ENCODE data around the gene UBR7. TPM values are rescaled to one million over a fixed set of nuclear protein-coding genes. Genes with fewer than 3 reads are reported as not detected.

The UBR7 gene
- total RNA-seq, 1 donor from 2014 or later: 16.6 TPM

DNA sequence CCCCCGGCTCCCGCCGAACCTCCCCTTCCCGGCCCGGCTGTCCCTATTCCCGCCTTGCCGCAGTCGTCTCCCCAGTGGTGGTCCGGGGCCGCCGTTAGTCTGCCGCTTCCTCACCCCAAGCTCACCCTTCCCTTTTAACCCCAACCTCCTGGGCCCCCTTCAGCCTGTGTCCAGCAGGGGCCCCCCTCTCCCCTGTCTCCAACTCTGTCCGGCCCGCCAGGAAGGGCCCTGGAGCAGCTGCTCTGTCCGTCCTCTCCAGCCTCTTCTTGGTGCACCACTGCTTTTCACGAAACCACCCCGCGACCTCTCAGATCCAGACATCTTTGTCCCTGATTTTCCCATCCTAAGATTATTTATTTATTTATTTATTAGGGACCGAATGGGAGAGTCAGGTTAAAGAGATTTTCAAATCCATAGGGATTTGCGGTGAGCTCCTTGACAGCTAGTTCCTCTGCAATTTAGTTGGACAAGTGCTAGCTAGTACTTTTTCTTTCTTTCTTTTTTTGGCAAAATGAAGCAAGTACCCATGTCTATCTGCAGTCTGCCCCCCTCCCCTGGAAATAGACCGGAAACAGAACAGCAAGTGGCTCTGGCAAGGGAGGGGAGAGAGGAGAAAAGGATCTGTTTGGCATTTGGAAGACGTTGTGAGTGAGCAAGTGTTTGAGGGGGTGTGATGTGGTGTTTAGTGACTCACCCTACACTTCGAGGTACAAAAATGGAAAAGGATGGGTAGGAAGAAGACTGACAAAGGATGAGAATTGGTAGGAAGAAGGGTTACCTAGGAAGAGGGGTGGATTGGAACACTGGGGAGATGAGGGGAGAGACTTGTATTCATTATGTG is 632 bp downstream of the UBR7 start:
- peak overlapping the region; percentile 99 for H3K4me3 Mint-ChIP-seq (ENCODE audit: unreplicated experiment)
- no peak for DNase-seq (ENCODE audit: low spot score)
- H3K4me1 Mint-ChIP-seq (ENCODE audit: low read depth): peaks cover 35% of the 10 kb centered on the region
- H3K36me3 Mint-ChIP-seq (ENCODE audit: low read depth): peaks cover 2% of the 10 kb centered on the region
- TF ChIP-seq, protein P1, sequence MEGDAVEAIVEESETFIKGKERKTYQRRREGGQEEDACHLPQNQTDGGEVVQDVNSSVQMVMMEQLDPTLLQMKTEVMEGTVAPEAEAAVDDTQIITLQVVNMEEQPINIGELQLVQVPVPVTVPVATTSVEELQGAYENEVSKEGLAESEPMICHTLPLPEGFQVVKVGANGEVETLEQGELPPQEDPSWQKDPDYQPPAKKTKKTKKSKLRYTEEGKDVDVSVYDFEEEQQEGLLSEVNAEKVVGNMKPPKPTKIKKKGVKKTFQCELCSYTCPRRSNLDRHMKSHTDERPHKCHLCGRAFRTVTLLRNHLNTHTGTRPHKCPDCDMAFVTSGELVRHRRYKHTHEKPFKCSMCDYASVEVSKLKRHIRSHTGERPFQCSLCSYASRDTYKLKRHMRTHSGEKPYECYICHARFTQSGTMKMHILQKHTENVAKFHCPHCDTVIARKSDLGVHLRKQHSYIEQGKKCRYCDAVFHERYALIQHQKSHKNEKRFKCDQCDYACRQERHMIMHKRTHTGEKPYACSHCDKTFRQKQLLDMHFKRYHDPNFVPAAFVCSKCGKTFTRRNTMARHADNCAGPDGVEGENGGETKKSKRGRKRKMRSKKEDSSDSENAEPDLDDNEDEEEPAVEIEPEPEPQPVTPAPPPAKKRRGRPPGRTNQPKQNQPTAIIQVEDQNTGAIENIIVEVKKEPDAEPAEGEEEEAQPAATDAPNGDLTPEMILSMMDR (IDR thresholded peaks at IDR 0.05): peak; percentile 80
- H3K9me3 Mint-ChIP-seq (ENCODE audit: low read depth): no peaks in the 10 kb centered on the region
- H3K27me3 Mint-ChIP-seq (ENCODE audit: low read depth): no peaks in the 10 kb centered on the region
- H3K27ac Mint-ChIP-seq (ENCODE audit: unreplicated experiment): peak overlapping the region; percentile 95

DNA sequence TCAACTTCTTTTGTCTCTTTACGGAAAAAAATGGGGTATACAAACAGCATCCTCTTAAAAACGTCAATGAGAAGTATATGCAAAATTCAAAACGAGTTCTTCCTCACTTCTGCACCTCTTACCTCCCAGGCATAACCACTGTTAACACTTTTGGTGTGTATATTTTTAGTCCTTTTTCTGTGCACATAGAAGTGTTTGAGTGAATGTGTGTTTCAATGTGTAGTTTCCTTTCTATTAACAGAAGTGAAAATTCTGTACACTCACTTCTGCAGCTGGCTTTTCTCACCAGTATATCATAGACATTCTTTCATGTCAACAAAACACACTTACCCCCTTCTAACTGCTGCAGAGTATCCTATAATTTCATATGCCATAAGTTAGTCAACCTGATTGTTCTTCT is 5.4 kb downstream of the UBR7 start:
- Mint-ChIP-seq H3K4me3 (ENCODE audit: unreplicated experiment) (no peak overlapping the region), H3K27me3 (ENCODE audit: low read depth) (no peaks in the 10 kb centered on the region), H3K36me3 (ENCODE audit: low read depth) (peaks cover 10% of the 10 kb centered on the region), H3K9me3 (ENCODE audit: low read depth) (no peaks in the 10 kb centered on the region), H3K4me1 (ENCODE audit: low read depth) (peaks cover 16% of the 10 kb centered on the region), H3K27ac (ENCODE audit: unreplicated experiment) (no peak overlapping the region)
- no peak for DNase-seq (ENCODE audit: low spot score)
- TF ChIP-seq, protein P1 (IDR thresholded peaks at IDR 0.05): no peak

DNA sequence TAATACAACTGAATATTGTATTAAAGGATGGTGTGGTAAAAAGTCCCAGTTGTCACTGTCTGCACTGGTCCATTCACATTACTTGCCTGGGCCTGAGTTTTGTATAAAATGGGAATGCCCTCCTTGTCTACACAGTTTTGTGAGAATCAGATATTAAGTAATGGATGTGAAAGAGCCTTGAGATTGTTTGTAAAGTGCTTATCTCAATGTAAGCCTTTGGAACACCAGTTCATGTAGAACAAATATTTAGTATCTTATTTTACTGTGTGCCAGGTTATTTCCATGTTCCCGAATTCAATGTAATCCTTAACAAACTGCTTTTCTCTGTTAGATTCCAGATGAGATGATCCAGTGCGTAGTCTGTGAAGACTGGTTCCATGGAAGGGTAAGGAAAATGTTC is 7.5 kb downstream of the UBR7 start:
- H3K27ac Mint-ChIP-seq (ENCODE audit: unreplicated experiment): no peak overlapping the region
- no peaks in the 10 kb centered on the region for H3K9me3 Mint-ChIP-seq (ENCODE audit: low read depth)
- H3K4me3 Mint-ChIP-seq (ENCODE audit: unreplicated experiment): no peak overlapping the region
- TF ChIP-seq, protein P1 (IDR thresholded peaks at IDR 0.05): no peak
- H3K4me1 Mint-ChIP-seq (ENCODE audit: low read depth): no peaks in the 10 kb centered on the region
- peaks cover 16% of the 10 kb centered on the region for H3K36me3 Mint-ChIP-seq (ENCODE audit: low read depth)
- H3K27me3 Mint-ChIP-seq (ENCODE audit: low read depth): no peaks in the 10 kb centered on the region
- DNase-seq (ENCODE audit: low spot score): no peak

DNA sequence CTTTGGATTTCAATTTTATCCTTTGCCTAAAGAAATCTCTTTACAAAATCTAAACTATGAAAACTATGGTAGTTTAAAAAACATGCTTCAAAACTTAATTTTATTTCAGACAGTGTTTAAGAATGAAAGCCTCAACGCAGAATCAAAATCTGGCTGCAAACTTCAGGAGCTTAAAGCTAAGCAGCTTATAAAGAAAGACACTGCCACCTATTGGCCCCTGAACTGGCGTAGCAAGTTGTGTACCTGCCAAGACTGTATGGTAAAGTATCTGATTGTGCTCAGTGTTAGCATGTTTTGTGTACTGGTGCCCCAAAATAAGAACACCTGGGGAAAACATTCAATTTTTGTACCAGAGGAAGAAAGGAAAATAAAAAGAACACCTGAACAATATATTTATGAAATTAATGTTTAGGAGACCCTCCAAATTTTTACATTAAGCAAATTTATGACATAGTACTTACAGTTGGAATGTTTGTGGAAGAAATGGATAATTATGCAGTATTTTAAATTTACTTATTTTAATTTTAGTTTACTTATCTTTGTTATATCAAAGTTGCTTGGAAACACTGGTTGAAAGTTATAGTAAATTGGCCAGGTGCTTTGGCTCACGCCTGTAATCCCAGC is 12.2 kb downstream of the UBR7 start:
- Mint-ChIP-seq H3K27ac (ENCODE audit: unreplicated experiment) (no peak overlapping the region), H3K4me3 (ENCODE audit: unreplicated experiment) (no peak overlapping the region), H3K4me1 (ENCODE audit: low read depth) (no peaks in the 10 kb centered on the region), H3K36me3 (ENCODE audit: low read depth) (peaks cover 24% of the 10 kb centered on the region), H3K9me3 (ENCODE audit: low read depth) (no peaks in the 10 kb centered on the region), H3K27me3 (ENCODE audit: low read depth) (no peaks in the 10 kb centered on the region)
- TF ChIP-seq, protein P1 (IDR thresholded peaks at IDR 0.05): peak; percentile 76
- no peak for DNase-seq (ENCODE audit: low spot score)

DNA sequence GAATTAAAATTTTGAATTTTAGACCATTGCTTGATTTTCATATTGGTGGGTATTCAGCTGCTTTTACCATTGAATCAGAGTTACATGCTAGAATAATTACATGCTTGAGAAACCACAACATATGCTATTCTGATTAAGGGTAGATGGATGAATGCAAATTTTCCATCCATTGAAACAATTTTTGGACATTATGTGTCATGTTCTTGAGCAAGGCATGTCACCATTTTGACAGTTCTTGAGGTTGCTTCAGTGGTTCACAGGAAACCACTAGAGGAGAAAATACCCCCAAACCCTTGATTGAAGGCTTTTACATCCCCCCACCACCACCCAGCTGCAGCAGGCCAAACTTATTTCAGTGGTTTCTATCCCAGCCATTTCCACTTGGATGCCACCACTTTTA is 13.5 kb downstream of the UBR7 start:
- Mint-ChIP-seq H3K36me3 (ENCODE audit: low read depth) (peaks cover 26% of the 10 kb centered on the region), H3K27ac (ENCODE audit: unreplicated experiment) (no peak overlapping the region), H3K9me3 (ENCODE audit: low read depth) (no peaks in the 10 kb centered on the region), H3K4me1 (ENCODE audit: low read depth) (no peaks in the 10 kb centered on the region), H3K4me3 (ENCODE audit: unreplicated experiment) (no peak overlapping the region), H3K27me3 (ENCODE audit: low read depth) (no peaks in the 10 kb centered on the region)
- TF ChIP-seq, protein P1 (IDR thresholded peaks at IDR 0.05): no peak
- DNase-seq (ENCODE audit: low spot score): no peak

Data from chondrocyte (in vitro differentiated cells).